ENCODE results near the gene CAPN10.

The CAPN10 gene

DNA sequence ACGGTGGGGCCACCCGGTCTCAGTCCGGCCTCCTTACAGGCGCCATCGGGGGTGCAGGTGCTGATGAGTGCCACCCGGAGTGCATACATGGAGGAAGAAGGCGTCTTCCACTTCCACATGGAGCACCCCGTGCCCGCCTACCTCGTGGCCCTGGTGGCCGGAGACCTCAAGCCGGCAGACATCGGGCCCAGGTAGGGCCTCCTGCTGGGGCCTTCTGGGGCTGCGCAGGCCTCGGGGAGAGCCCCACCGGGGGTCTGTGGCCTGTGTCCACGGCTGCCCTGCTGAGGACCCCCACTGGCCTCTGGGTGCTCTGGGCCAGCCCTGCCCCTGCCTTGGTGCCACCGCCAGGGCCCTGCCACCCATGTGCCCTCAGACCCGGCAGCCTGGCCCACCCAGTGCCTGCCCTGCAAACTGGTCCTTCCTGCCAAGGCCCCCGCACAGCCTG, 13.4 kb upstream of the CAPN10 start:
- peaks cover 19% of the 10 kb centered on the region for H3K79me2 ChIP-seq (ENCODE audit: insufficient read depth, low read length)
- H3F3A ChIP-seq (ENCODE audit: insufficient read depth): no peaks in the 10 kb centered on the region
- no peak overlapping the region for H3K4me3 ChIP-seq (ENCODE audit: insufficient read depth, low read length, poor library complexity, severe bottlenecking)
- no peaks in the 10 kb centered on the region for H3K9me3 ChIP-seq (ENCODE audit: insufficient read depth, low read length)
- H3K27ac ChIP-seq (ENCODE audit: low read depth, low read length): no peak overlapping the region
- H3K9me2 ChIP-seq (replicated peaks; ENCODE audit: insufficient read depth, low read length): no peaks in the 10 kb centered on the region
- no peak overlapping the region for H2AFZ ChIP-seq (ENCODE audit: low read depth, low read length, severe bottlenecking)
- H3K27me3 ChIP-seq (ENCODE audit: low read length): no peaks in the 10 kb centered on the region
- no peak overlapping the region for H3K4me2 ChIP-seq (ENCODE audit: low read depth, low read length, poor library complexity, severe bottlenecking)
- H3K9ac ChIP-seq (ENCODE audit: low read length): no peak overlapping the region
- no peak for TF ChIP-seq EZH2phosphoT487 (conservative IDR thresholded peaks at IDR 0.05; ENCODE audit: low read length)
- TF ChIP-seq, protein P1, sequence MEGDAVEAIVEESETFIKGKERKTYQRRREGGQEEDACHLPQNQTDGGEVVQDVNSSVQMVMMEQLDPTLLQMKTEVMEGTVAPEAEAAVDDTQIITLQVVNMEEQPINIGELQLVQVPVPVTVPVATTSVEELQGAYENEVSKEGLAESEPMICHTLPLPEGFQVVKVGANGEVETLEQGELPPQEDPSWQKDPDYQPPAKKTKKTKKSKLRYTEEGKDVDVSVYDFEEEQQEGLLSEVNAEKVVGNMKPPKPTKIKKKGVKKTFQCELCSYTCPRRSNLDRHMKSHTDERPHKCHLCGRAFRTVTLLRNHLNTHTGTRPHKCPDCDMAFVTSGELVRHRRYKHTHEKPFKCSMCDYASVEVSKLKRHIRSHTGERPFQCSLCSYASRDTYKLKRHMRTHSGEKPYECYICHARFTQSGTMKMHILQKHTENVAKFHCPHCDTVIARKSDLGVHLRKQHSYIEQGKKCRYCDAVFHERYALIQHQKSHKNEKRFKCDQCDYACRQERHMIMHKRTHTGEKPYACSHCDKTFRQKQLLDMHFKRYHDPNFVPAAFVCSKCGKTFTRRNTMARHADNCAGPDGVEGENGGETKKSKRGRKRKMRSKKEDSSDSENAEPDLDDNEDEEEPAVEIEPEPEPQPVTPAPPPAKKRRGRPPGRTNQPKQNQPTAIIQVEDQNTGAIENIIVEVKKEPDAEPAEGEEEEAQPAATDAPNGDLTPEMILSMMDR (IDR thresholded peaks at IDR 0.05; ENCODE audit: insufficient read depth, low read length, poor library complexity, severe bottlenecking): no peak
- H3K36me3 ChIP-seq (ENCODE audit: low read length): no peaks in the 10 kb centered on the region
- H4K20me1 ChIP-seq (ENCODE audit: low read depth, low read length): no peaks in the 10 kb centered on the region

DNA sequence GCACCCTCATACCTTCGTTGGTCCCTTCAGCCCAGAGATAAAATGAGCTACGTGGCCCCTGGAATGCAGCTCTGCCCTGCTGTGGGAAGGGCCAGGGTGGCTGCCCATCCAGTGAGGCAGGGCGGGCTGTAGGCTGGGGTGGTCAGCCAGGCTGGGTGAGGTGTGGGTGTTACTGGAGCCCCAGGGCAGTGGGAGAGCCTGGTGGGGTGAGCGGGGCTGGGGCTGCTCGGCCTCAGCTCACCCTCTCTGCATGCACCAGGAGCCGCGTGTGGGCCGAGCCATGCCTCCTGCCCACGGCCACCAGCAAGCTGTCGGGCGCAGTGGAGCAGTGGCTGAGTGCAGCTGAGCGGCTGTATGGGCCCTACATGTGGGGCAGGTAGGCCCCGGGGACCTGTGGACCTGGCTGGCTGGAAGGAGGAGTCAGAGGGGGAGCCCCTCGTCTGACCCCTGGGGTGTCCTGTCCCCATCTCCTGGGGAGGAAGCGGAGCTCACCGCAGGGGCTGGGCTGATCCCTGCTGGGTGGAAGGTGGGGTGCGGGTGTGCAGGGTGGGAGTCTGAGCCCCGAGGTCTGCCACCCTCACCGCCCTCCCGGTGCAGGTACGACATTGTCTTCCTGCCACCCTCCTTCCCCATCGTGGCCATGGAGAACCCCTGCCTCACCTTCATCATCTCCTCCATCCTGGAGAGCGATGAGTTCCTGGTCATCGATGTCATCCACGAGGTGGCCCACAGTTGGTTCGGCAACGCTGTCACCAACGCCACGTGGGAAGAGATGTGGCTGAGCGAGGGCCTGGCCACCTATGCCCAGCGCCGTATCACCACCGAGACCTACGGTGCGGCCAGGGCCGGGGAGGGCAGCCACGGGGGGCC, 12.8 kb upstream of the CAPN10 start:
- H2AFZ ChIP-seq (ENCODE audit: low read depth, low read length, severe bottlenecking): no peak overlapping the region
- H3K4me2 ChIP-seq (ENCODE audit: low read depth, low read length, poor library complexity, severe bottlenecking): no peak overlapping the region
- no peaks in the 10 kb centered on the region for H4K20me1 ChIP-seq (ENCODE audit: low read depth, low read length)
- H3K9ac ChIP-seq (ENCODE audit: low read length): no peak overlapping the region
- no peak overlapping the region for H3K27ac ChIP-seq (ENCODE audit: low read depth, low read length)
- no peaks in the 10 kb centered on the region for H3K9me3 ChIP-seq (ENCODE audit: insufficient read depth, low read length)
- TF ChIP-seq, protein P1 (IDR thresholded peaks at IDR 0.05; ENCODE audit: insufficient read depth, low read length, poor library complexity, severe bottlenecking): no peak
- TF ChIP-seq EZH2phosphoT487 (conservative IDR thresholded peaks at IDR 0.05; ENCODE audit: low read length): no peak
- H3K79me2 ChIP-seq (ENCODE audit: insufficient read depth, low read length): peaks cover 19% of the 10 kb centered on the region
- no peak overlapping the region for H3K4me3 ChIP-seq (ENCODE audit: insufficient read depth, low read length, poor library complexity, severe bottlenecking)
- H3K27me3 ChIP-seq (ENCODE audit: low read length): no peaks in the 10 kb centered on the region
- H3K9me2 ChIP-seq (replicated peaks; ENCODE audit: insufficient read depth, low read length): no peaks in the 10 kb centered on the region
- no peaks in the 10 kb centered on the region for H3F3A ChIP-seq (ENCODE audit: insufficient read depth)
- no peaks in the 10 kb centered on the region for H3K36me3 ChIP-seq (ENCODE audit: low read length)

DNA sequence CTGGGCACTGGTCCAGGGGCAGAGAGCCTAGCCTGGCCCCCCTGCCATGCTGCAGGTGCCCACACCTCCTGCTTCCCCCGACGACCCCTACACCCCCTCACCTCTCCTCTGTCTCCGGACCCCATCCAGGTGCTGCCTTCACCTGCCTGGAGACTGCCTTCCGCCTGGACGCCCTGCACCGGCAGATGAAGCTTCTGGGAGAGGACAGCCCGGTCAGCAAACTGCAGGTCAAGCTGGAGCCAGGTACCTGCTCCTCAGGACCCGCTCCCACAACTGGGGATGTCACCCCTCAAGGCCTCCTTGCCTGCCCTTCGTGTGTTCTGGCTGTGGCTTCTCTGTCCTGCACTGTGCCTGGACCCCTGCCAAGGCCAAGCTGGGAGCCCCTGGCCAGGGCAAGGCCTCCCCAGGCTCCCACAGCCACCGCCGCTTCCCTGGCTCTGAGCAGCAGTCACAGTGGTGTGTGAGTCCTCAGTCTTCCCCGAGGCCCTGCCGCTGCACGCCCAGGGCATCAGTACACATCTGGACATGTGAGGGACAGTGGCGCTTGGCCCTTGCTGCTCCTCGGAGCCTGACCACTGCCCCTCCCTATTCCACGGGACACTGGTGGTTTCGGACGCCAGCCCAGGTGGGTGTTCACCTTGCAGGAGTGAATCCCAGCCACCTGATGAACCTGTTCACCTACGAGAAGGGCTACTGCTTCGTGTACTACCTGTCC, 12.0 kb upstream of the CAPN10 start:
- Histone ChIP-seq H4K20me1 (ENCODE audit: low read depth, low read length) (no peaks in the 10 kb centered on the region; the same call in 1 of the 2 replicates), H3K79me2 (ENCODE audit: insufficient read depth, low read length) (peaks cover 12% of the 10 kb centered on the region), H3K36me3 (ENCODE audit: low read length) (no peaks in the 10 kb centered on the region), H2AFZ (ENCODE audit: low read depth, low read length, severe bottlenecking) (no peak overlapping the region), H3K9ac (ENCODE audit: low read length) (no peak overlapping the region), H3K27ac (ENCODE audit: low read depth, low read length) (no peak overlapping the region), H3K9me2 (replicated peaks; ENCODE audit: insufficient read depth, low read length) (no peaks in the 10 kb centered on the region), H3K4me2 (ENCODE audit: low read depth, low read length, poor library complexity, severe bottlenecking) (no peak overlapping the region), H3K4me3 (ENCODE audit: insufficient read depth, low read length, poor library complexity, severe bottlenecking) (no peak overlapping the region), H3K27me3 (ENCODE audit: low read length) (no peaks in the 10 kb centered on the region), H3F3A (ENCODE audit: insufficient read depth) (no peaks in the 10 kb centered on the region), H3K9me3 (ENCODE audit: insufficient read depth, low read length) (no peaks in the 10 kb centered on the region)
- TF ChIP-seq, protein P1 (IDR thresholded peaks at IDR 0.05; ENCODE audit: insufficient read depth, low read length, poor library complexity, severe bottlenecking): no peak
- TF ChIP-seq EZH2phosphoT487 (conservative IDR thresholded peaks at IDR 0.05; ENCODE audit: low read length): no peak

Measured in SU-DHL-6 (cell line).